Activated T-helper 1 cell treated with anti-CD3 and anti-CD28 coated beads, Interleukin-12 subunit alpha, Interleukin-12 subunit beta, Interleukin-2, Interleukin-4 antibody, amounts not matched to agents 30 ng/mL and 10 ng/mL and 1 ng/mL, durations not matched to agents 14 hours and 24 hours and 36 hours (primary cell): ENCODE measurements around the gene UAP1L1. TPM values are rescaled to one million over a fixed set of nuclear protein-coding genes. Genes with fewer than 3 reads are reported as not detected.

ENCODE experiments used
- DNase-seq: peaks from one replicate; pipeline ENCODE4 v3.0.0; 2021; ENCODE audit warnings: low spot score
- H3K27ac Mint-ChIP-seq: one replicate; pipeline ENCODE4 v1.8.0; 2021; ENCODE audit warnings: mild to moderate bottlenecking, mixed read lengths
- H3K27me3 Mint-ChIP-seq: one replicate; pipeline ENCODE4 v1.8.0; 2022; ENCODE audit warnings: mild to moderate bottlenecking, moderate library complexity, mixed read lengths; ENCODE audit not compliant: insufficient read depth
- H3K36me3 Mint-ChIP-seq: one replicate; pipeline ENCODE4 v1.8.0; 2021; ENCODE audit warnings: low read depth, mixed read lengths
- H3K4me1 Mint-ChIP-seq: one replicate; pipeline ENCODE4 v1.8.0; 2021; ENCODE audit warnings: low read depth, mixed read lengths
- H3K4me3 Mint-ChIP-seq: one replicate; pipeline ENCODE4 v1.8.0; 2021; ENCODE audit warnings: mild to moderate bottlenecking, moderate library complexity, mixed read lengths
- H3K9me3 Mint-ChIP-seq: one replicate; pipeline ENCODE4 v1.8.0; 2021; ENCODE audit warnings: mixed read lengths
- intact Hi-C: fragments of 100-400 bp; cut with micrococcal nuclease; formaldehyde crosslinking; loops from one replicate; pipeline ENCODE4 v1.15.1; 2024
- total RNA-seq: library from RNA; stranded (reverse); gene quantifications from 2 replicates; pipeline ENCODE4 v1.2.3, GENCODE V29; 2022

Gene UAP1L1
- total RNA-seq, 1 donor from 2014 or later = 14.9 TPM

DNA sequence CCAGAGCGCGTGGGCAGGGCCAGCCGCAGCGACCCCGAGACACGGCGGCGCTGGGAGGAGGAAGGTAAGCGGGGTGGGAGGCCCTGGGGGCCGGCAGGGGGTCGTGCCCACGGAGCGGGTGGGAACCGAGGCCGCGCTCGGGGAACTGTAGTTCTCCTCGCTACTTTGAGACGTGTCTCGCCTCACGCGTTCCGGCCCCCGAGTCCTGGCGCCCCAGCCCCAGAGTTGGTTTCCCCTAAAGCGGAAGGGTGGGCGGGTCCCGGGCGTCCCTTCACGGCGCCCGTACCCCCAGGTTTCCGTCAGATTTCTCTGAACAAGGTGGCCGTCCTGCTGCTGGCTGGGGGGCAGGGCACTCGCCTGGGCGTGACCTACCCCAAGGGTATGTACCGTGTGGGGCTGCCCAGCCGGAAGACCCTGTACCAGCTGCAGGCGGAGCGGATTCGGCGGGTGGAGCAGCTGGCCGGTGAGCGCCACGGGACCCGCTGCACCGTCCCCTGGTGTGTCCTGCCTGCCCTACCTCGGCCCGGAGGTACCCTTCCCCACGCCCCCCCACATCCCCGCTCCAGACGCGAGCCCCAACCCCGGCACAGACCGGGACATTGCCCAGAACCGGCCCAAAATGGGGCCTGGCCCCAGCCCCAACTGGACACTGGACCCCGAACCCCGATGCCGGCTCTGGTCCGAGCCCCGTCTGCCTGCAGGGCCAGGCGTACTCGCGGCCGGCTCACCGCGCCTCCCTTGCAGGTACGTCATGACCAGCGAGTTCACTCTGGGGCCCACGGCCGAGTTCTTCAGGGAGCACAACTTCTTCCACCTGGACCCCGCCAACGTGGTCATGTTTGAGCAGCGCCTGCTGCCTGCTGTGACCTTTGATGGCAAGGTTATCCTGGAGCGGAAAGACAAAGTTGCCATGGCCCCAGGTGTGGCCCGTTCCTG lies 709 bp downstream of the UAP1L1 start:
- DNase-seq = peak; percentile 38
- intact Hi-C loops = loop anchor here (1.0 kb wide), 1 partner anchor 8 kb away; the partner anchor contains the start of gene MAN1B1
- H3K9me3 Mint-ChIP-seq = no peaks in the 10 kb centered on the region
- H3K36me3 Mint-ChIP-seq = peaks cover 3% of the 10 kb centered on the region
- H3K4me3 Mint-ChIP-seq = peak overlapping the region; percentile 74
- H3K27me3 Mint-ChIP-seq = peaks cover 2% of the 10 kb centered on the region
- H3K4me1 Mint-ChIP-seq = no peaks in the 10 kb centered on the region
- no peak overlapping the region for H3K27ac Mint-ChIP-seq

DNA sequence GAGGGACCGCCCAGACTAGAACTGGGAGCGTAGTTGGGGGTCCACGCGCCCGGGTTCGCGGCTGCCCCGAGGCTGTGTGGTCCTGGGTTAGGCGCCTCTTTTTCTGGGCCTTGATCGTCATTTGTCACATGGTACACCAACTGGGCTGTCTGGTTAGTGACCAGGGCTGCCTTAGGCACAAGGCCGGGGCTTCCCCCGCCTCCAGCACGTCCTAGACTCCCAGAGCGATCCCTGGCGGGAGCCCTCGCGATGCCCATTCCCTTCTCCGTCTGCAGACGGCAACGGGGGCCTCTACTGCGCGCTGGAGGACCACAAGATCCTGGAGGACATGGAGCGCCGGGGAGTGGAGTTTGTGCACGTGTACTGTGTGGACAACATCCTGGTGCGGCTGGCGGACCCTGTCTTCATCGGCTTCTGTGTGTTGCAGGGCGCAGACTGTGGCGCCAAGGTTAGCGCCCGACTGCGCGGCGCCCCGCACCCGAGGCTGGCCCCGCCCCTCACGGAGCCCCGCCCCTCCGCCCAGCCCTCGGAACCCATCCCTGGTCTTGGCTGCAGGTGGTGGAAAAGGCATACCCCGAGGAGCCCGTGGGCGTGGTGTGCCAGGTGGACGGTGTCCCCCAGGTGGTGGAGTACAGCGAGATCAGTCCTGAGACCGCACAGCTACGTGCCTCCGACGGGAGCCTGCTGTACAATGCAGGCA lies 1.5 kb downstream of the UAP1L1 start:
- intact Hi-C loops = no loop called here
- peaks cover 3% of the 10 kb centered on the region for H3K4me1 Mint-ChIP-seq
- peaks cover 3% of the 10 kb centered on the region for H3K36me3 Mint-ChIP-seq
- H3K4me3 Mint-ChIP-seq = peak overlapping the region; percentile 61
- H3K9me3 Mint-ChIP-seq = no peaks in the 10 kb centered on the region
- H3K27ac Mint-ChIP-seq = no peak overlapping the region
- DNase-seq = no peak
- peaks cover 2% of the 10 kb centered on the region for H3K27me3 Mint-ChIP-seq

- Mint-ChIP-seq H3K4me1 (peaks cover 4% of the 10 kb centered on the region), H3K4me3 (peak overlapping the region; percentile 61), H3K27ac (no peak overlapping the region), H3K9me3 (no peaks in the 10 kb centered on the region), H3K27me3 (peaks cover 2% of the 10 kb centered on the region), H3K36me3 (peaks cover 3% of the 10 kb centered on the region)
- DNase-seq = no peak
- intact Hi-C loops = no loop called here
Measured at GRCh38 chr9:137079401-137079787, 2.1 kb downstream of the UAP1L1 start.

DNA sequence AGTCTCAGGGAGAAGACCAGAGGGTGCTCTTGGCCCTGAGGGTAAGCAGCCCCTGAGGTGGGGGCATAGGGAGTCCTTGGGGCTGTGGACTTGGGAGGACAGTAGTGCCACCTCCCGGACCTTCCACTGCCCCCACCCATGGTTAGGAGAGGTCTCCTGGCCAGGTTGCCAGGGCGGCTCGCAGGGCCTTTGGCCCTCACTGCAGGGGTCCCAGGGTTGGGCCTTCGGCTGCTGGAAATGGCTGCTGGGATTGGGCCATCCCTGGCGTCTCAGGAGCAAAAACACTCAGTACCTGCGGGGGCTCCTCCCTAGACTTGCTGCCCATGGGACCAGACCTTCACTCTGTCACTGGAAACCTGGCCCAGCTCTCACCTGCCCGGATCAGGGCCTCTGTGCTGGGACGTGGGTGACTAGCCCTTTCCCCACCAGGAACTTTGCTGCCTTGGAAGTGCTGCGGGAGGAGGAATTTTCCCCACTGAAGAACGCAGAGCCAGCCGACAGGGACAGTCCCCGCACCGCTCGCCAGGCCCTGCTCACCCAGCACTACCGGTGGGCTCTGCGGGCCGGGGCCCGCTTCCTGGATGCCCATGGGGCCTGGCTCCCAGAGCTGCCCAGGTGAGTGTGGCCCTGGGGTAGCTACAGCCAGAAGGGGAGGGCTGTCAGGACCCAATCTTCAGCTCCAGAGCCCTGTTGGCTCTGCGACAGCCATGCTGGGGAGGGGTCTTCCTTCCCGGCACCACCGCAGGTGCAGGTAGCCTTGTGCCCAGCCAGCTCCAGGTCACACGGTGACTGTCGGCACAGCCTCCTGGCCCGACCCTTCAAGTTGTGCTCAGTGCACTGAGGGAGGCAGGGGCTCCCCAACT lies 3.2 kb downstream of the UAP1L1 start:
- H3K27me3 Mint-ChIP-seq = peaks cover 2% of the 10 kb centered on the region
- H3K4me1 Mint-ChIP-seq = peaks cover 11% of the 10 kb centered on the region
- no peak overlapping the region for H3K27ac Mint-ChIP-seq
- H3K4me3 Mint-ChIP-seq = no peak overlapping the region
- intact Hi-C loops = no loop called here
- no peaks in the 10 kb centered on the region for H3K9me3 Mint-ChIP-seq
- peaks cover 3% of the 10 kb centered on the region for H3K36me3 Mint-ChIP-seq
- DNase-seq = no peak

- H3K36me3 Mint-ChIP-seq = peaks cover 3% of the 10 kb centered on the region
- no peak overlapping the region for H3K27ac Mint-ChIP-seq
- no peak overlapping the region for H3K4me3 Mint-ChIP-seq
- intact Hi-C loops = no loop called here
- H3K27me3 Mint-ChIP-seq = no peaks in the 10 kb centered on the region
- DNase-seq = no peak
- H3K4me1 Mint-ChIP-seq = peaks cover 15% of the 10 kb centered on the region
- H3K9me3 Mint-ChIP-seq = no peaks in the 10 kb centered on the region
Measured at GRCh38 chr9:137082222-137082924, 5.1 kb downstream of the UAP1L1 start.

GRCh38 chr9:137082925-137083290 lies 5.6 kb downstream of the UAP1L1 start:
- Mint-ChIP-seq H3K27ac (no peak overlapping the region), H3K4me3 (no peak overlapping the region), H3K27me3 (no peaks in the 10 kb centered on the region), H3K4me1 (peaks cover 20% of the 10 kb centered on the region), H3K36me3 (peaks cover 3% of the 10 kb centered on the region), H3K9me3 (no peaks in the 10 kb centered on the region)
- DNase-seq = no peak
- intact Hi-C loops = no loop called here

- H3K9me3 Mint-ChIP-seq = no peaks in the 10 kb centered on the region
- H3K4me3 Mint-ChIP-seq = no peak overlapping the region
- H3K4me1 Mint-ChIP-seq = peaks cover 26% of the 10 kb centered on the region
- no peaks in the 10 kb centered on the region for H3K27me3 Mint-ChIP-seq
- no peak for DNase-seq
- peaks cover 3% of the 10 kb centered on the region for H3K36me3 Mint-ChIP-seq
- H3K27ac Mint-ChIP-seq = no peak overlapping the region
- intact Hi-C loops = no loop called here
Measured at GRCh38 chr9:137083394-137084004, 6.2 kb downstream of the UAP1L1 start.

DNA sequence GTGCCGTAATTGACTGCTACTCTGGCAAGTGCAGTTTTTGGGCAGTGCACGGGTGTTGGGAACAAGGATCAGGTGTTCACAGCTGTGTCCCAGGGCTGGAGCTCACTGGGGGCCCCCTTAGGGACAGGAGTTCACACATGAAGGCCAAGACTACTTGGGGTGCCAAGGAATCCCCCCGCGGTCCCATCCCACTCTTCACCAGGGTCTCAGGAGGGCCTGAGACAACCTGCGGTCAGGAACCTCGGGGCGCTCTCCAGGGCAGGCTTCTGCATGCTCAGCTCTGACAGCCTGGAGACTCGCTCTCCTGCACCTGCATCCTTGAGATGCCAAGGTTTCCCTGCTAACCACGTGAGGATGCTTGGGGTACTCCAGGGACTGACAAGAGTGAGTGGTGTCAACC lies 7.2 kb downstream of the UAP1L1 start:
- intact Hi-C loops = no loop called here
- peaks cover 11% of the 10 kb centered on the region for H3K36me3 Mint-ChIP-seq
- no peaks in the 10 kb centered on the region for H3K9me3 Mint-ChIP-seq
- H3K27me3 Mint-ChIP-seq = no peaks in the 10 kb centered on the region
- peaks cover 33% of the 10 kb centered on the region for H3K4me1 Mint-ChIP-seq
- H3K27ac Mint-ChIP-seq = no peak overlapping the region
- DNase-seq = no peak
- no peak overlapping the region for H3K4me3 Mint-ChIP-seq

DNA sequence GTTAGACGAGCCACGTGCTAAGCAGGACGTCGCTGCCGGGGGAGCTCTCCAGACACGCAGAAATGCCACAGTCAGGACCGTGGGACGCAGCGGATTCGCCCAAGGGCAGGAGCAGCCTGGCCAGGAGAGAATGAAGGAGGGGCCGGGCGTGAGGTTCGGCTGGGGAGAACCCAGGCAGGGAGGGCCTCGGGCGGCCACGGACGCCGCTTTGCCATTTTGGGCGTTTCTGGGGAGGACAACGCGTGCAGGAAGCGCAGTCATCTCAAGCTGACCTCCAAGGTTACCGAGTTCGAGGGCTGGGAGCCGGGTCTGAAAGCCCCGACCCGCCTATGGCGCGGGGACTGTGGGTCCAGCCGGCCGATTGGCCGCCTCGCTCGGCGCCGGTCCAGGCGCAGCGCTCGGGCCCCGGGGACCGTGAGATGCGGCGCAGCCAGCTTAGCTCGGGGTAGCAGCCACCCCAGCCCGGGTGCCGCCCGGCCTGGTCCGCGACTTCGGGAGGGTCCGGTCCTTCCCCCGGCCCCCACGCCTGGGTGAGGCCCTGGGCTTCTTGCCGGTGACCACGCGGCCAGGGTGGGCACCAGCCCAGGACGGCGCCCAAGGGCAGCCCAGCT lies 8.7 kb downstream of the UAP1L1 start:
- peaks cover 33% of the 10 kb centered on the region for H3K4me1 Mint-ChIP-seq
- peak overlapping the region; percentile 94 for H3K27ac Mint-ChIP-seq
- intact Hi-C loops = loop anchor here (1.0 to 5.0 kb wide), 9 partner anchors 9 to 723 kb away; partner anchors contain the start of genes DNLZ, MRPL41, SAPCD2 and SEC16A
- H3K27me3 Mint-ChIP-seq = no peaks in the 10 kb centered on the region
- H3K4me3 Mint-ChIP-seq = peak overlapping the region; percentile 88
- no peaks in the 10 kb centered on the region for H3K9me3 Mint-ChIP-seq
- H3K36me3 Mint-ChIP-seq = peaks cover 11% of the 10 kb centered on the region
- DNase-seq = peak; percentile 44

GRCh38 chr9:137086531-137087408 lies 9.5 kb downstream of the UAP1L1 start, which contains the start of gene MAN1B1:
Gene MAN1B1, plus strand, starts transcription at chr9:137086985. Its CDS starts 15 bp downstream, at chr9:137087000.
- intact Hi-C loops = loop anchor here (1.0 to 5.0 kb wide), 13 partner anchors 9 to 724 kb away; partner anchors contain the start of genes DNLZ, DPP7, MRPL41 and SAPCD2
- peak within 1 kb of the TSS; percentile 94 for H3K27ac Mint-ChIP-seq
- H3K4me1 Mint-ChIP-seq = peaks cover 33% of the 10 kb centered on the region
- H3K27me3 Mint-ChIP-seq = no peaks in the 10 kb centered on the region
- H3K36me3 Mint-ChIP-seq = peaks cover 14% of the 10 kb centered on the region
- peak; percentile 100 for DNase-seq
- H3K9me3 Mint-ChIP-seq = no peaks in the 10 kb centered on the region
- peak within 1 kb of the TSS; percentile 88 for H3K4me3 Mint-ChIP-seq
